HEK293 (cell line): Measurements from ENCODE around the gene SNN.

Source experiments
- CTCF ChIA-PET: fragments of 350-600 bp; formaldehyde crosslinking; extraction: SDS; loops from one replicate; lab custom pipeline; 2021; ENCODE audit warnings: antibody characterized with exemption; lab: Yijun Ruan, JAX
- POLR2A ChIA-PET: fragments of 300-600 bp; formaldehyde crosslinking; extraction: SDS; loops from one replicate; lab custom pipeline; 2020; ENCODE audit warnings: antibody characterized with exemption, inconsistent platforms; lab: Yijun Ruan, JAX
- H3K27ac ChIP-seq: fragments of 200-500 bp; sonication (Bioruptor generic); 2 replicates; pipeline ENCODE4 v1.5.1; 2014; ENCODE audit warnings: low read depth, low read length, control low read depth, inconsistent platforms; ENCODE audit errors: extremely low read depth
- H3K36me3 ChIP-seq, 2 experiments: fragments of 200-500 bp in 1 of 2; sonication (Bioruptor generic) in 1 of 2; 1 replicate in 1 of 2; 2 replicates in 1 of 2; pipeline ENCODE4 v1.5.1; 2014 to 2017; ENCODE audit warnings: inconsistent platforms in 2 of 2, low read length in 2 of 2; ENCODE audit not compliant: control insufficient read depth in 2 of 2, insufficient read depth in 1 of 2
- H3K4me1 ChIP-seq: fragments of 200-500 bp; sonication (Bioruptor generic); 2 replicates; pipeline ENCODE4 v1.5.1; 2014; ENCODE audit warnings: mild to moderate bottlenecking, low read length, inconsistent platforms; ENCODE audit not compliant: control insufficient read depth, insufficient read depth
- H3K4me3 ChIP-seq: 2 replicates; pipeline ENCODE4 v1.5.1; 2011; ENCODE audit warnings: low read depth, mild to moderate bottlenecking, control low read depth, low read length, moderate library complexity
- H3K9me3 ChIP-seq: fragments of 200-500 bp; sonication (Bioruptor generic); 2 replicates; pipeline ENCODE4 v1.5.1; 2014; ENCODE audit warnings: low read depth, low read length, inconsistent platforms; ENCODE audit not compliant: control insufficient read depth, insufficient read depth
- GLI4 ChIP-seq: fragments of 450-650 bp; formaldehyde crosslinking; IDR thresholded peaks from 2 replicates; pipeline ENCODE4 v1.5.1; 2016; ENCODE audit warnings: missing biosample characterization, missing genetic modification characterization
- HOXD13 ChIP-seq: sonication (generic); formaldehyde crosslinking; IDR thresholded peaks from 2 replicates; pipeline ENCODE4 v1.8.0; 2022; ENCODE audit warnings: missing genetic modification reagents, borderline replicate concordance
- KLF7 ChIP-seq: fragments of 450-650 bp; formaldehyde crosslinking; IDR thresholded peaks from 2 replicates; pipeline ENCODE4 v1.5.1; 2016; ENCODE audit warnings: missing biosample characterization, missing genetic modification characterization, borderline replicate concordance
- PRDM1 ChIP-seq: fragments of 450-650 bp; formaldehyde crosslinking; IDR thresholded peaks from 2 replicates; pipeline ENCODE4; 2016; ENCODE audit warnings: missing biosample characterization, missing genetic modification characterization
- TCF7L2 ChIP-seq: IDR thresholded peaks from 2 replicates; pipeline ENCODE4 v1.6.1; 2011; ENCODE audit warnings: low read depth, mild to moderate bottlenecking, inconsistent platforms, low read length, moderate library complexity, borderline replicate concordance
- YY1 ChIP-seq: fragments of 450-650 bp; formaldehyde crosslinking; IDR thresholded peaks from 2 replicates; pipeline ENCODE4 v1.5.1; 2018; ENCODE audit warnings: missing biosample characterization, missing genetic modification characterization
- ZBTB20 ChIP-seq: fragments of 450-650 bp; formaldehyde crosslinking; IDR thresholded peaks from 2 replicates; pipeline ENCODE4 v1.5.1; 2016; ENCODE audit warnings: missing biosample characterization, missing genetic modification characterization
- ZNF155 ChIP-seq: fragments of 450-650 bp; formaldehyde crosslinking; IDR thresholded peaks from 2 replicates; pipeline ENCODE4 v1.5.1; 2016; ENCODE audit warnings: missing biosample characterization, missing genetic modification characterization
- ZNF202 ChIP-seq: fragments of 450-650 bp; formaldehyde crosslinking; IDR thresholded peaks from 2 replicates; pipeline ENCODE4 v1.5.1; 2016; ENCODE audit warnings: missing biosample characterization, missing genetic modification characterization, borderline replicate concordance
- ZNF239 ChIP-seq: fragments of 450-650 bp; formaldehyde crosslinking; IDR thresholded peaks from 2 replicates; pipeline ENCODE4 v1.5.1; 2016; ENCODE audit warnings: missing biosample characterization, missing genetic modification characterization
- ZNF302 ChIP-seq: fragments of 450-650 bp; formaldehyde crosslinking; IDR thresholded peaks from 2 replicates; pipeline ENCODE4 v1.5.1; 2016; ENCODE audit warnings: missing biosample characterization, missing genetic modification characterization, low read depth
- ZNF341 ChIP-seq: fragments of 450-650 bp; formaldehyde crosslinking; IDR thresholded peaks from 2 replicates; pipeline ENCODE4; 2016; ENCODE audit warnings: low read depth, missing biosample characterization, missing genetic modification characterization
- ZNF354C ChIP-seq: fragments of 450-650 bp; formaldehyde crosslinking; IDR thresholded peaks from 2 replicates; pipeline ENCODE4 v1.5.1; 2016; ENCODE audit warnings: missing biosample characterization, missing genetic modification characterization, low read depth, borderline replicate concordance
- ZNF366 ChIP-seq: fragments of 450-650 bp; formaldehyde crosslinking; conservative IDR thresholded peaks from 2 replicates; pipeline ENCODE4 v1.5.1; 2016; ENCODE audit warnings: missing biosample characterization, missing genetic modification characterization
- ZNF404 ChIP-seq: fragments of 450-650 bp; formaldehyde crosslinking; IDR thresholded peaks from 2 replicates; pipeline ENCODE4 v1.5.1; 2017; ENCODE audit warnings: missing biosample characterization, missing genetic modification characterization
- ZNF530 ChIP-seq: fragments of 450-650 bp; formaldehyde crosslinking; IDR thresholded peaks from 2 replicates; pipeline ENCODE4 v1.5.1; 2016; ENCODE audit warnings: low read depth, missing biosample characterization, missing genetic modification characterization
- ZNF624 ChIP-seq: fragments of 450-650 bp; formaldehyde crosslinking; IDR thresholded peaks from 2 replicates; pipeline ENCODE4 v1.5.1; 2017; ENCODE audit warnings: missing biosample characterization, missing genetic modification characterization
- ZNF792 ChIP-seq: fragments of 450-650 bp; formaldehyde crosslinking; IDR thresholded peaks from 2 replicates; pipeline ENCODE4 v1.5.1; 2016; ENCODE audit warnings: missing biosample characterization, missing genetic modification characterization
- TF ChIP-seq, protein P1 (sequence below): fragments of 450-650 bp; formaldehyde crosslinking; IDR thresholded peaks from 2 replicates; pipeline ENCODE4 v1.5.1; 2016; ENCODE audit warnings: missing biosample characterization, missing genetic modification characterization
- TF ChIP-seq, protein P2 (sequence below): fragments of 450-650 bp; formaldehyde crosslinking; IDR thresholded peaks from 2 replicates; pipeline ENCODE4 v1.5.1; 2016; ENCODE audit warnings: missing biosample characterization, missing genetic modification characterization
- TF ChIP-seq, protein P3 (sequence below): fragments of 450-650 bp; formaldehyde crosslinking; conservative IDR thresholded peaks from 2 replicates; pipeline ENCODE4 v1.5.1; 2016; ENCODE audit warnings: low read depth, missing biosample characterization, missing genetic modification characterization

SNN gene

DNA sequence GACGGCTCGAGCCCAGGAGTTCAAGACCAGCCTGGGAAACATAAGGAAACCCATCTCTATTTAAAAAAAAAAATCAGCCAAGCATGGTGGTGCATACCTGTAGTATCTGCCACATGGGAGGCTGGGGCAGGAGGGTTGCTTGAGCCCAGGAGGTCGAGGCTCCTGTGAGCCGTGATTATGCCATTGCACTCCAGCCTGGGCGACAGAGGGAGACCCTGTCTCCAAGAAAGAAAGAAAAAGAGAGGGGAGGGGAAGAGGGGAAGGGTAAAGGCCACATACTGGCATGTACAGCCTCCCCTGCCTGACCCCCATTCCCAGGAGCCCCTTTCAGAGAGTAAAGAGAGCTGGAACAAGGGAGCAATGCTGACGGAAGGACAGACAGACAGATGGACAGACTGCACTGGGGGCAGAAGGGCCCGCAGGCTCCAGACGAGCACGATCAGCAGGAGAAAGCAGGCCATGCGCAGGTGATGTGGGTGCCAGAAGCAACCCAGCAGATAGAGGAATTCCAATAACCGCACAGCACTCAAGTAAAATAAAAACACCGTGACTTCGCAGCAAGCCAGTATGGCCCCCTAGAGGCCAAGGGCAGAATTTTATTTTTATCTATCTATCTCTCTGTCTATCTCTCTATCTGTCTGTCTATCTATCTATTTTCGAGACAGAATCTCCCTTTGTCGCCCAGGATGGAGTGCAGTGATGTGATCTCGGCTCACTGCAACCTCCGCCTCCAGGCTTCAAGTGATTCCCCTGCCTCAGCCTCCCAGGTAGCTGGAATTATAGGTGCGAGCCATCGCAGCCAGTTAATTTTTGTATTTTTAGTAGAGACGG, 27.1 kb upstream of the SNN start (continued):
- TF ChIP-seq, protein P1, sequence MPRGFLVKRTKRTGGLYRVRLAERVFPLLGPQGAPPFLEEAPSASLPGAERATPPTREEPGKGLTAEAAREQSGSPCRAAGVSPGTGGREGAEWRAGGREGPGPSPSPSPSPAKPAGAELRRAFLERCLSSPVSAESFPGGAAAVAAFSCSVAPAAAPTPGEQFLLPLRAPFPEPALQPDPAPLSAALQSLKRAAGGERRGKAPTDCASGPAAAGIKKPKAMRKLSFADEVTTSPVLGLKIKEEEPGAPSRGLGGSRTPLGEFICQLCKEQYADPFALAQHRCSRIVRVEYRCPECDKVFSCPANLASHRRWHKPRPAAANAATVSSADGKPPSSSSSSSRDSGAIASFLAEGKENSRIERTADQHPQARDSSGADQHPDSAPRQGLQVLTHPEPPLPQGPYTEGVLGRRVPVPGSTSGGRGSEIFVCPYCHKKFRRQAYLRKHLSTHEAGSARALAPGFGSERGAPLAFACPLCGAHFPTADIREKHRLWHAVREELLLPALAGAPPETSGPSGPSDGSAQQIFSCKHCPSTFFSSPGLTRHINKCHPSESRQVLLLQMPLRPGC = no peak
- TF ChIP-seq, all 188 proteins: peak for 6

DNA sequence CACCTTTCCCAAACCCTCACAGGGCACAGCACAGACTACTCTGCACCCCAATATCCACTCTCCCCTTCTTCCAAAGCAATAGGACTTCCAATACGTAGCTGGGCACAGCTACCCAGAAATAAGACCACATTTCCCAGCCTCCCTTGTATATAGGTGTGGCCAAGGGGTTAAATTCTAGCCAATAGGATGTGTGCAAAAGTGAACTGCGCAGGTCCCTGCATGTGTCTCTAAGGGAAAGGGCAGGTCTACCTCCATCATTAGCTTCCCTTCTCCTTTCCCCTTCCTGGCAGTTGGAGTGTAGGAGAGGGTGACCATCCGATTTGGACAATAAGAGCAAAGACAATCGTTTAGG, 25.5 kb upstream of the SNN start:
- no peaks in the 10 kb centered on the region for H3K9me3 ChIP-seq
- TF ChIP-seq, protein P2, sequence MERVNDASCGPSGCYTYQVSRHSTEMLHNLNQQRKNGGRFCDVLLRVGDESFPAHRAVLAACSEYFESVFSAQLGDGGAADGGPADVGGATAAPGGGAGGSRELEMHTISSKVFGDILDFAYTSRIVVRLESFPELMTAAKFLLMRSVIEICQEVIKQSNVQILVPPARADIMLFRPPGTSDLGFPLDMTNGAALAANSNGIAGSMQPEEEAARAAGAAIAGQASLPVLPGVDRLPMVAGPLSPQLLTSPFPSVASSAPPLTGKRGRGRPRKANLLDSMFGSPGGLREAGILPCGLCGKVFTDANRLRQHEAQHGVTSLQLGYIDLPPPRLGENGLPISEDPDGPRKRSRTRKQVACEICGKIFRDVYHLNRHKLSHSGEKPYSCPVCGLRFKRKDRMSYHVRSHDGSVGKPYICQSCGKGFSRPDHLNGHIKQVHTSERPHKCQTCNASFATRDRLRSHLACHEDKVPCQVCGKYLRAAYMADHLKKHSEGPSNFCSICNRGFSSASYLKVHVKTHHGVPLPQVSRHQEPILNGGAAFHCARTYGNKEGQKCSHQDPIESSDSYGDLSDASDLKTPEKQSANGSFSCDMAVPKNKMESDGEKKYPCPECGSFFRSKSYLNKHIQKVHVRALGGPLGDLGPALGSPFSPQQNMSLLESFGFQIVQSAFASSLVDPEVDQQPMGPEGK (tag by site-specific recombination) = no peak
- TF ChIP-seq ZNF155 (tag by site-specific recombination) = no peak
- TF ChIP-seq GLI4 = no peak
- TF ChIP-seq ZNF624 (tag by site-specific recombination) = no peak
- TF ChIP-seq, protein P3, sequence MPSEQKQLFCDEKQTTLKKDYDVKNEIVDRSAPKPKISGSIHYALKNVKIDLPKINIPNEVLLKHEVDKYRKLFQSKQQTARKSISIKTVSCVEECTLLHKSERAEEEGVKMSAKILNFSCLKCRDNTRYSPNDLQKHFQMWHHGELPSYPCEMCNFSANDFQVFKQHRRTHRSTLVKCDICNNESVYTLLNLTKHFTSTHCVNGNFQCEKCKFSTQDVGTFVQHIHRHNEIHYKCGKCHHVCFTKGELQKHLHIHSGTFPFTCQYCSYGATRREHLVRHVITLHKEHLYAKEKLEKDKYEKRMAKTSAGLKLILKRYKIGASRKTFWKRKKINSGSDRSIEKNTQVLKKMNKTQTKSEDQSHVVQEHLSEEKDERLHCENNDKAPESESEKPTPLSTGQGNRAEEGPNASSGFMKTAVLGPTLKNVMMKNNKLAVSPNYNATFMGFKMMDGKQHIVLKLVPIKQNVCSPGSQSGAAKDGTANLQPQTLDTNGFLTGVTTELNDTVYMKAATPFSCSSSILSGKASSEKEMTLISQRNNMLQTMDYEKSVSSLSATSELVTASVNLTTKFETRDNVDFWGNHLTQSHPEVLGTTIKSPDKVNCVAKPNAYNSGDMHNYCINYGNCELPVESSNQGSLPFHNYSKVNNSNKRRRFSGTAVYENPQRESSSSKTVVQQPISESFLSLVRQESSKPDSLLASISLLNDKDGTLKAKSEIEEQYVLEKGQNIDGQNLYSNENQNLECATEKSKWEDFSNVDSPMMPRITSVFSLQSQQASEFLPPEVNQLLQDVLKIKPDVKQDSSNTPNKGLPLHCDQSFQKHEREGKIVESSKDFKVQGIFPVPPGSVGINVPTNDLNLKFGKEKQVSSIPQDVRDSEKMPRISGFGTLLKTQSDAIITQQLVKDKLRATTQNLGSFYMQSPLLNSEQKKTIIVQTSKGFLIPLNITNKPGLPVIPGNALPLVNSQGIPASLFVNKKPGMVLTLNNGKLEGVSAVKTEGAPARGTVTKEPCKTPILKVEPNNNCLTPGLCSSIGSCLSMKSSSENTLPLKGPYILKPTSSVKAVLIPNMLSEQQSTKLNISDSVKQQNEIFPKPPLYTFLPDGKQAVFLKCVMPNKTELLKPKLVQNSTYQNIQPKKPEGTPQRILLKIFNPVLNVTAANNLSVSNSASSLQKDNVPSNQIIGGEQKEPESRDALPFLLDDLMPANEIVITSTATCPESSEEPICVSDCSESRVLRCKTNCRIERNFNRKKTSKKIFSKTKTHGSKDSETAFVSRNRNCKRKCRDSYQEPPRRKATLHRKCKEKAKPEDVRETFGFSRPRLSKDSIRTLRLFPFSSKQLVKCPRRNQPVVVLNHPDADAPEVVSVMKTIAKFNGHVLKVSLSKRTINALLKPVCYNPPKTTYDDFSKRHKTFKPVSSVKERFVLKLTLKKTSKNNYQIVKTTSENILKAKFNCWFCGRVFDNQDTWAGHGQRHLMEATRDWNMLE (tag by site-specific recombination) = no peak
- no peak for TF ChIP-seq ZBTB20
- no peak for TF ChIP-seq ZNF354C (tag by site-specific recombination)
- TF ChIP-seq HOXD13 (CRISPR knock-in tag) = no peak
- no peak for TF ChIP-seq ZNF404 (tag by site-specific recombination)
- TF ChIP-seq YY1 = no peak
- no peak for TF ChIP-seq ZNF792
- TF ChIP-seq ZNF202 (tag by site-specific recombination) = no peak
- TF ChIP-seq KLF7 (tag by site-specific recombination) = no peak
- no peak for TF ChIP-seq PRDM1 (tag by site-specific recombination)
- no peak for TF ChIP-seq ZNF366 (tag by site-specific recombination)
- TF ChIP-seq ZNF530 (tag by site-specific recombination) = no peak
- no peak for TF ChIP-seq ZNF341 (tag by site-specific recombination)
- no peak for TF ChIP-seq ZNF302 (tag by site-specific recombination)
- no peak for TF ChIP-seq ZNF239 (tag by site-specific recombination)
- no peak for TF ChIP-seq TCF7L2
- TF ChIP-seq, all 188 proteins: peak for 0
- H3K4me1 ChIP-seq = 0 out of 2 replicates have a peak, but pooled peaks cover 2% of the 10 kb centered on the region
- H3K4me3 ChIP-seq = no peak overlapping the region
- H3K36me3 ChIP-seq = no peaks in the 10 kb centered on the region
- POLR2A ChIA-PET = no interaction called here
- CTCF ChIA-PET = interaction anchor here (0.5 to 3.6 kb wide), 11 partner anchors 17 to 678 kb away, joined by 3 to 24 read pairs (median 3); no protein-coding TSS in a partner anchor
- H3K27ac ChIP-seq = no peak overlapping the region
